Pancreas (tissue), 10 donors: Measurements from ENCODE around the gene PLEKHG4. TPM values are rescaled to one million over a fixed set of nuclear protein-coding genes. Genes with fewer than 3 reads are reported as not detected.

Experiments
- ATAC-seq, 4 donors: fragments of 200-7000 bp; cut with Tn5 transposase; one replicate each; pipeline versions ENCODE4 v1.8.0 to v1.9.1; 2020; ENCODE audit warnings: mild to moderate bottlenecking in 4 of 4, moderate library complexity in 4 of 4
- DNase-seq, 6 donors: peaks; one replicate each; pipeline ENCODE4 v3.0.0-alpha.2; 2020
- FAIRE-seq: peaks from 2 replicates; lab custom pipeline; 2012; peaks lifted over from hg19 to GRCh38; lab: Jason Lieb, UNC
- H3K27ac ChIP-seq, 4 donors: fragments of 200-600 bp; sonication (generic); 1 replicate in 3 of 4; 2 replicates in 1 of 4; pipeline versions ENCODE4 v1.5.0 to v1.8.0; 2020
- H3K27me3 ChIP-seq, 4 donors: fragments of 200-600 bp; one replicate each; pipeline ENCODE4 v1.8.0; 2021
- H3K36me3 ChIP-seq, 3 donors: fragments of 200-600 bp; sonication (generic) in 1 of 3; one replicate each; pipeline versions ENCODE4 v1.5.0 to v1.8.0; 2020 to 2021
- H3K4me1 ChIP-seq, 3 donors: fragments of 200-600 bp; one replicate each; pipeline ENCODE4 v1.8.0; 2021
- H3K4me3 ChIP-seq, 4 donors: fragments of 200-600 bp; sonication (generic) in 2 of 4; one replicate each; pipeline versions ENCODE4 v1.5.0 to v1.8.0; 2020 to 2021
- H3K9me3 ChIP-seq, 4 donors: fragments of 200-600 bp; one replicate each; pipeline ENCODE4 v1.8.0; 2021
- WGBS, 2 donors: extraction: QIAGEN DNeasy Blood & Tissue Kit; methylation state at CpG; one replicate each; pipeline ENCODE4 v1.1.7; 2013; 5-methylcytosine and 5-hydroxymethylcytosine counted together
- intact Hi-C, 3 donors: fragments of 100-400 bp; cut with DNase I; formaldehyde crosslinking; loops; one replicate each; pipeline versions ENCODE4 v1.11.1 to v1.14.2; 2022
- polyA plus RNA-seq, 2 donors: library from polyadenylated mRNA; stranded (reverse); fragments of 200-250 nt; gene quantifications; one replicate each; pipeline ENCODE4 v1.2.3, GENCODE V29; 2013
- total RNA-seq, 6 donors: library from RNA; stranded (reverse); fragmentation: NEBNext Ultra II Directional in 4 of 6; extraction: Animal tissue kit (Norgen Biotek cat#: 25700) in 4 of 6; gene quantifications; one replicate each; pipeline versions ENCODE4 v1.2.1 to v1.2.4, GENCODE V29; 2021 to 2023
- TF ChIP-seq, protein P1 (sequence below), 4 donors: fragments of 200-600 bp; sonication (generic) in 3 of 4; IDR thresholded peaks; one replicate each; pipeline versions ENCODE4 v1.5.0 to v1.8.0; 2021; ENCODE audit warnings: antibody characterized with exemption in 4 of 4
- donor health status: healthy with polysubstance abuse.
- donor health status: DM: no; HTN: no; CAD: no; lungs with moderate emphysema.
- donor health status: DM: no; HTN: no; CAD: no.
- donor health status: control.
- donor health status: control.
- donor health status: Bipolar disorder and iron deficiency.
- donor health status: DM: yes; HTN: yes; CAD: no.
- donor health status: DM: no; HTN: no; CAD: no.
- donor health status: DM: no; HTN: no; CAD: no.
- donor health status: DM: yes; HTN: yes; CAD: no.

The PLEKHG4 gene
- total and polyA plus RNA-seq, 8 donors, result 3.5 to 28.5 (median 6.2) TPM

GRCh38 chr16:67250045-67250327, 29.3 kb upstream of the PLEKHG4 start:
- WGBS, 2 donors, result 70 to 79% methylated on average over 4 of the region's 4 CpGs
- TF ChIP-seq, protein P1, sequence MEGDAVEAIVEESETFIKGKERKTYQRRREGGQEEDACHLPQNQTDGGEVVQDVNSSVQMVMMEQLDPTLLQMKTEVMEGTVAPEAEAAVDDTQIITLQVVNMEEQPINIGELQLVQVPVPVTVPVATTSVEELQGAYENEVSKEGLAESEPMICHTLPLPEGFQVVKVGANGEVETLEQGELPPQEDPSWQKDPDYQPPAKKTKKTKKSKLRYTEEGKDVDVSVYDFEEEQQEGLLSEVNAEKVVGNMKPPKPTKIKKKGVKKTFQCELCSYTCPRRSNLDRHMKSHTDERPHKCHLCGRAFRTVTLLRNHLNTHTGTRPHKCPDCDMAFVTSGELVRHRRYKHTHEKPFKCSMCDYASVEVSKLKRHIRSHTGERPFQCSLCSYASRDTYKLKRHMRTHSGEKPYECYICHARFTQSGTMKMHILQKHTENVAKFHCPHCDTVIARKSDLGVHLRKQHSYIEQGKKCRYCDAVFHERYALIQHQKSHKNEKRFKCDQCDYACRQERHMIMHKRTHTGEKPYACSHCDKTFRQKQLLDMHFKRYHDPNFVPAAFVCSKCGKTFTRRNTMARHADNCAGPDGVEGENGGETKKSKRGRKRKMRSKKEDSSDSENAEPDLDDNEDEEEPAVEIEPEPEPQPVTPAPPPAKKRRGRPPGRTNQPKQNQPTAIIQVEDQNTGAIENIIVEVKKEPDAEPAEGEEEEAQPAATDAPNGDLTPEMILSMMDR (IDR thresholded peaks at IDR 0.05), result no peak
- Histone ChIP-seq H3K9me3 (no peaks in the 10 kb centered on the region), H3K36me3 (no peaks in the 10 kb centered on the region), H3K27ac (no peak overlapping the region), H3K4me3 (no peak overlapping the region), H3K27me3 (no peaks in the 10 kb centered on the region), H3K4me1 (peaks cover 0 to 12% (median 8%) of the 10 kb centered on the region in 3 donors)
- no peak for FAIRE-seq
- intact Hi-C loops, result no loop called here
- no peak for ATAC-seq
- DNase-seq, result no peak

- 82 to 87% methylated on average over 4 of the region's 4 CpGs for WGBS, 2 donors
- no peaks in the 10 kb centered on the region for H3K27me3 ChIP-seq
- no peaks in the 10 kb centered on the region for H3K36me3 ChIP-seq
- FAIRE-seq, result no peak
- ATAC-seq, result no peak
- peak in 1 of 6 donors; percentile 8 for DNase-seq
- intact Hi-C loops, result no loop called here
- no peak overlapping the region for H3K27ac ChIP-seq
- peaks cover 0 to 7% (median 4%) of the 10 kb centered on the region in 3 donors for H3K4me1 ChIP-seq
- no peak overlapping the region for H3K4me3 ChIP-seq
- TF ChIP-seq, protein P1 (IDR thresholded peaks at IDR 0.05), result no peak
- no peaks in the 10 kb centered on the region for H3K9me3 ChIP-seq
These were observed 26.5 kb upstream of the PLEKHG4 start for GRCh38 chr16:67252609-67253497.

- Histone ChIP-seq H3K27me3 (no peaks in the 10 kb centered on the region), H3K9me3 (no peaks in the 10 kb centered on the region), H3K36me3 (no peaks in the 10 kb centered on the region), H3K4me3 (no peak overlapping the region), H3K4me1 (no peaks in the 10 kb centered on the region), H3K27ac (no peak overlapping the region)
- TF ChIP-seq, protein P1 (IDR thresholded peaks at IDR 0.05), result no peak
- 85 to 86% methylated on average over 18 of the region's 18 CpGs for WGBS, 2 donors
- ATAC-seq (no peak), DNase-seq (peak in 1 of 6 donors; percentile 15), FAIRE-seq (no peak)
- intact Hi-C loops, result no loop called here
These were observed 24.4 kb upstream of the PLEKHG4 start for GRCh38 chr16:67254801-67255552.

DNA sequence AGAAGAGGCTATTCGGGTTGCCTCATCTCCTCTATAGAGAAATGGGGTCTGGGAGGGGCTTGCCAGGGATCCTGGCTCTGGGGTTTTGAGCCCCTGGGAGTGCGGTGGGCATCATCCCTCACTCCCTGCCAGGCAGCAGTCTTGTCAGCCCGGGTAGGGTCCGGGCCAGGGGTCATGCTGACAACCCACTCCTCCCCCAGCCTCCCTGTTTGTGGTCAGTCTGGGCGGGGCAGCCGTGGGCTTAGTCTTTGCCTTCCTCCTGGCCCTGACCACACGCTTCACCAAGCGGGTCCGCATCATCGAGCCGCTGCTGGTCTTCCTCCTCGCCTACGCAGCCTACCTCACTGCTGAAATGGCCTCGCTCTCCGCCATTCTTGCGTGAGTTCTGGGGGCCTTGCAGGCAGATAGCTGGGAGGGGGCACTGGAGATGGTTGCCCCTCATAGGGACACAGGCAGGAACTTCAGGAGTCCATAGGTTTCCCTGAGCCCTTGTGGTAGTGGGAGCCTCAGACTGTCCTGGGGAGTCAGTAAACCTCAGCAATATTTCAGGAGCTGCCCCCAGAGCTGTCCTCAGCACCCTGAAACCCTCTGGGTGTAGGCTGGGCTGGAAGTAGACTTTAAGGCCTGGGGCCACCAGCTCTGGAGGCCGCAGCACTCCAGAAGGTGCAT, 23.6 kb upstream of the PLEKHG4 start:
- WGBS, 2 donors, result 87 to 92% methylated on average over 17 of the region's 17 CpGs
- no peaks in the 10 kb centered on the region for H3K4me1 ChIP-seq
- FAIRE-seq (no peak), ATAC-seq (no peak), DNase-seq (peak in 1 of 6 donors; percentile 15)
- no peak overlapping the region for H3K4me3 ChIP-seq
- intact Hi-C loops, result no loop called here
- no peaks in the 10 kb centered on the region for H3K27me3 ChIP-seq
- no peaks in the 10 kb centered on the region for H3K9me3 ChIP-seq
- no peaks in the 10 kb centered on the region for H3K36me3 ChIP-seq
- TF ChIP-seq, protein P1 (IDR thresholded peaks at IDR 0.05), result no peak
- no peak overlapping the region for H3K27ac ChIP-seq
